Right forelimb (tissue), 1 donor: Measurements from ENCODE around the gene ITPKC.
"Not testable (repeated sequence)": the region's sequence is repeated elsewhere in the genome, so short reads cannot be mapped to it uniquely, and the experiment has no call there.

ENCODE experiments used
- DNase-seq: peaks from one replicate; pipeline ENCODE4 v3.0.0-alpha.2; 2018

The ITPKC gene

GRCh38 chr19:40717880-40718773, 1.2 kb downstream of the ITPKC start:
- DNase-seq, result no peak

GRCh38 chr19:40718774-40719391, 2.0 kb downstream of the ITPKC start:
- DNase-seq, result no peak

- no peak for DNase-seq
These were observed 2.5 kb downstream of the ITPKC start for GRCh38 chr19:40719414-40719894.

DNA sequence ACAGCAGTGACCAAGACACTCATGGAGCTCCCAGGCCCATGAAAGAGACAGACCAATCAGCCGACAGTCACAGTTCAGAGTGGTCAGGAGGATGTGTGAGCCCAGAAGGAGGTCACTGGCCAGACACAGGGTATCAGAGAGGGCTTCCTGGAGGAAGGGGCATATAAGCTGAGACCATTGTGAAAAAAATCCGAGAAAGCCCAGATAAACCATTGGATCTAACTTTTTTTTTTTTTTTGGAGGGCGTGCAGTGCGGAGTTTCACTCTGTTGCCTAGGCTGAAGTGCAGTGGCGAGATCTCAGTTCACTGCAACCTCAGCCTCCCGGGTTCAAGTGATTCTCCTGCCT, 4.2 kb downstream of the ITPKC start:
- DNase-seq, result no peak

GRCh38 chr19:40721936-40722661, 5.2 kb downstream of the ITPKC start:
- no peak for DNase-seq

DNA sequence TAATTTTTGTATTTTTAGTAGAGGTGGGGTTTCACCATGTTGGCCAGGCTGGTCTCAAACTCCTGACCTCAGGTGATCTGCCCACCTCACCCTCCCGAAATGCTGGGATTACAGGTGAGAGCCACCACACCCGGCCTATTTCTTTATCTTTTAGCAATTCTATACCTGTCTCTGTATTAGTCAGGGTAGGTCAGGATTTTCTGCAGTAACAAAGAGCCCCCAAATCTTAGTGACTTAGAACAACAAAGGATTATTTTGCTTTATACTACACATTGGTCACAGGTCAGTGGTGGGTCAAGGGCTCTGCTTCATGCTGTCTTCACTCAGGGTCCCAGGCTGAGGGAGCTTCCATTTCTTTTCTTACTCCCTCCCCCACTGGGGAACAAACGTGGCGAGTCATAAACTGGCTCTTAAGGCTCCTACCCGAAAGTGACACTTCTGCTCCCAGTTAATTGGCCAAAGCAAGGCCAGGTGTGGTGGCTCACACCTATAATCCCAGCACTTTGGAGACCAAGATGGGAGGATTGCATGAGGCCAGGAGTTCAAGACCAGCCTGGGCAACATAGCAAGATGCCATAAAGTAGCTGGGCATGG, 6.8 kb downstream of the ITPKC start:
- no peak for DNase-seq

- no peak for DNase-seq
These were observed 7.4 kb downstream of the ITPKC start for GRCh38 chr19:40724315-40724714.

GRCh38 chr19:40724855-40725254, 7.9 kb downstream of the ITPKC start:
- DNase-seq, result no peak

GRCh38 chr19:40726279-40726678, 9.4 kb downstream of the ITPKC start:
- no peak for DNase-seq

DNA sequence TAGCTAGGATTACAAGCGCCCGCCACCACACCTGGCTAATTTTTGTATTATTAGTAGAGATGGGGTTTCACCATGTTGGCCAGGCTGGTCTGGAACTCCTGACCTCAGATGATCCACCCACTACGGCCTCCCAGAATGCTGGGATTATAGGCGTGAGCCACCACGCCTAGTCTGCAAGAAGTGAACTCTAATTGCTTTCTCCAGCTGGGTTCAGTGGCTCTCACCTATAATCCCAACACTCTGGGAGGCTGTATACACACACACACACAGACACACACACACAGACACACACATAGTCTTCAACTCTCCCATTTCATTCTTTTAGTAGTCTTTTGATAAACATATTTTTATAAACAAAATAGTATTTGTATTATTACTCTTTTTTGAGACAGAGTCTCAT, 13.2 kb downstream of the ITPKC start:
- not testable (repeated sequence) for DNase-seq

DNA sequence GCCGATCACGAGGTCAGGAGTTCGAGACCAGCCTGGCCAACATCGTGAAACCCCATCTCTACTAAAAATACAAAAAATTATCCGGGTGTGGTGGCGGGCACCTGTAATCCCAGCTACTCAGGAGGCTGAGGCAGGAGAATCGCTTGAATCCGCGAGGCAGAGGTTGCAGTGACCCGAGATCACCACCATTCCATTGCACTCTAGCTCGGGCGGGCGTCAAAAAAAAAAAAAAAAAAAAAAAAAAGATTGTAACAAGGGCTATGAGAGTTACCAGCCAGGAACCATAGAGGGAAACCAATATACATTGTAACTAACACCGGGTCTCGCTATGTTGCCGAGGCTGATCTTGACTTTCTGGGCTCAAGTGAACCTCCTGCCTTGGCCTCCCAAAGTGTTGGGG, 15.4 kb downstream of the ITPKC start:
- not testable (repeated sequence) for DNase-seq

DNA sequence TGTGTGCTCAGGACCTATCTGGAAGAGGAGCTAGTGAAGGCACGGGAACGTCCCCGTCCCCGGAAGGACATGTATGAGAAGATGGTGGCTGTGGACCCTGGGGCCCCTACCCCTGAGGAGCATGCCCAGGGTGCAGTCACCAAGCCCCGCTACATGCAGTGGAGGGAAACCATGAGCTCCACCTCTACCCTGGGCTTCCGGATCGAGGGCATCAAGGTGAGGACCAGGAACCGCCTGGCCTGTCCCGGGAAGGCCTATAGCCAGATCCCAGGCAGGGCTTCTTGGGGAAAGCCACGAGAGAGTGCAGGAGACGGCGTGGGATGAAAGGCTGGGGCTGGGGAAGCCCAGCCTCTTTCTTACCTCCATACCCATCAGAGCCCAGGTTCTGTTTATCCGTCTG, 16.2 kb downstream of the ITPKC start:
- DNase-seq, result no peak

- no peak for DNase-seq
These were observed 18.3 kb downstream of the ITPKC start for GRCh38 chr19:40735013-40735771.

DNA sequence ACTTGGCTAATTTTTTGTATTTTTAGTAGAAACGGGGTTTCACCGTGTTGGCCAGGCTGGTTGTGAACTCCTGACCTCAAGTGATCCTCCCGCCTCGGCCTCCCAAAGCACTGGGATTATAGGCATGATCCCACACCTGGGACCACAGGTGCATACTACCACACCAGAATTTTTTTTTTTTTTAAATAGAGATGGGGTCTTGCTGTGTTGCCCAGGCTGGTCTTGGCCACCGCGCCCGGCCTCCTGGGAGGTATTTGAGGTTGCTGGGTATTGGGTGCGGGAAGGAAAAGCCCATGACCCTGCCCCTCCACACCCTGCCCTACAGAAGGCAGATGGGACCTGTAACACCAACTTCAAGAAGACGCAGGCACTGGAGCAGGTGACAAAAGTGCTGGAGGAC, 19.7 kb downstream of the ITPKC start:
- no peak for DNase-seq

GRCh38 chr19:40737102-40737644, 20.3 kb downstream of the ITPKC start:
- DNase-seq, result no peak

DNA sequence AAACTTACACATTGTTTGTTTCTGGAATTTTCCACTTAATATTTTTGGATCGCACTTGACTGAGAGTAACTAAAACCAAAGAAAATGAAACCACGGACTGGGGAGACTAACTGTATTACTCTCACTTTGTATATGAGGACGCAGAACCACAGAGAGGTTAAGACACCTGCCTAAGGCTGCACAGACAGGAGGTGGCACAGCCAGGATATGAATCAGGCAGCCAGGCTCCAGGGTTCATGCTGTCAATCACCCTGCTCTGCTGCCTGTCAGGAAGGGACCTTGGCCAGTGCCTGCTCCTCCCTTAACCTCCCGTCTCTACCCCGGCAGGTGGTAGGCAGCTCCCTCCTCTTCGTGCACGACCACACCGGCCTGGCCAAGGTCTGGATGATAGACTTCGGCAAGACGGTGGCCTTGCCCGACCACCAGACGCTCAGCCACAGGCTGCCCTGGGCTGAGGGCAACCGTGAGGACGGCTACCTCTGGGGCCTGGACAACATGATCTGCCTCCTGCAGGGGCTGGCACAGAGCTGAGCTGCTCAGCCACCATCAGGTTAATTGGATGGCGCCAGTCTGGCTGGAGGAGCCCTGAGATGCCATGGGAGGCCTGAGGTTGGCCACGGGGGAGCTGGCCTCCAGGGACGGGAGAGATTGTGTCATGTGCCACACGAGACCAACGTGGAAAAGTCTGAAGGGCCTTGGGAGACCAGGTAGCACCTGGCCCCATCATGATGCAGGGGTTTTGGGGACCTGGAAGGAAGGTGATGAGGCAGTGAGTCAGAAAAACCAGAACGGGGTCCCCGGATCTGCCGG, 22.3 kb downstream of the ITPKC start:
- no peak for DNase-seq

- DNase-seq, result no peak
These were observed 23.2 kb downstream of the ITPKC start for GRCh38 chr19:40739871-40740703.

DNA sequence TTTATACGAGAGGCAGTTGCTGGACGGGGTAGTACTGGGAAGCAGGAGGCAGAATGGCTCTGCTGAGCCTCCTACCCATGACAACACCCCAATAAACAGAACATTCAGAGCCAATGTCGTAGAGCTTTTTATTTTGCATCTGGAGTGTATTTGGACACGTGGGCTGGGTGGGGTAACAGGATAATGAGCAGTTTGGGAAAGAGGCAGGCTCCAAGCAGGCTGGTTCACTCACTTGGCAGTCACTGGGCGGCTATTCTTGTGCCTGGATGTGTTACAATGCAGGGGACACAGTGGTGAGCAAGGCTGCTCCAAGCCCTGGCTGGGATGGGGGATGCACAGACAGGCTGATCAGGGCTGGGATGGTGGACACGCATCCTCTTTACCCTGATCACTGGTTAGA, 23.8 kb downstream of the ITPKC start:
- peak; percentile 68 for DNase-seq

DNA sequence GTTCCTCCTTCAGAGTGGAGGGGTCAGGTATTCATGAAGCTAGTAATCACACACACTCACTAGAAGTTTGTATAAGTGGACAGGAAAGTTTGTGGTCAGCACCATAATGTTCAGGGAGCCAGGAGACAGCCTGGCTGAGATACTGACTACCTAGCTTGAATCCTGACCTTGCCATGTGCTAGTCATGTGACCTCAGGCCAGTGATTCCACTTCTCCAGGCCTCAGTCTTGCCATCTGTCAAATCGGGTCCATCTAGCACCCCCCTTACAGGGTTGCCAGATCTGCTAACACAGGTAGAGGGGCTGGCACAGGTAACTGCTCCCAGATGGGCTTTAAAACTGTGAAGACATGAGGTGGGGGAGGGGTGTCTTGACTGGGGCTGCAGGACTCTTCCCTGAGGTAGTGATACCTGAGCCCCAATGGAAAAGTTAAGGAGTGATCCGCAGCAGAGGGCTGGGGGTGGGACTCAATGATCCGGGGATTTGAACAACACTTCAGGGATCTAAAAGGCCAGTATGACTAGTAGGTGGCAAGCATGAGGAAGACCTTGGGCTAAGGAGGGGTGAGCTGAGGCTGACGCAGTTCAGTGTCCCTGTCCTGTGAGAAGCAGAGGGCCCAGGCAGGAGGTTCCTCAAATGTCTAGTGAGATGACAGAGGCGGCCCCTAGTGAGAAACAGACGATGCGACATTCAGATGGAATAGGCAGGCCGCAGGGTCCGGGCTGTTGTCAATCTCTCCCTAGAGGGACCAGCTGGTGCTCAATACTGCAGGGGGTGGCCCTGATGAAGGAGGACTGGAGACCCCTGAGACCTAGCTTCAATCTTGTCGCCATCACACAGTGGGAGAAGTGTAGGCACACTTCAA, 24.8 kb downstream of the ITPKC start:
- DNase-seq, result no peak
